ENCODE measurements around the gene DOCK2.

The DOCK2 gene

DNA sequence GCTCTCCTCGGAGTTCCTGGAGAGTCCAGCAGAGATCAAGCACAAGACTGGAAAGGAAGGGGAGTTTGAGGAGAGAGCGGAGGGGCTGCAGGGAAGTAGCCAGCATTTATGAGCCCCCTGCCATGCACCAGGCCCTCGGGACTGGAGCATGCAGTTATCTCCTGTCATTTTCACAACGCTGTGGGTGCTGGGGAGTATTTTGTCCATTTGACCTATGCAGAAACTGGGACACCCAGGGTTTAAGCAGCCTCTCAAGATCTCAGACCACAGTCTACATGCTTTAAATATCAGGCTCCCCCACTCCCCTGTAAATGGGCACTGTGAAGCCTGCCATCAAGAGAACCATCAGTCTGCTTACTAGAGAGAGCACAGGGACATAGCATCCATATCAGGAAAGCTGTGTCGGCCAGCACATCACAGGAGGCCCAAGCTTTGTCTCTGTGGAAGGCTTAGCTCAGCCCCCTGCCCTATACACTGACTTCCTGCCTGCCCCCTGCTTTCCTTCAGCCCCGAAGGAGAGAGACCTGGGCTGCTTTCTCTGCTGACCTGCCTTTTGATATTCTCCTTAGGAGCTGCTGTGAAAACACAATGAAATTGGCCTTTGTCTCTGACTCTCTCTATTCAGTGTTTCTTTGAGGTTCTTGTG is 475.9 kb downstream of the DOCK2 start:
- no peak overlapping the region for H3K27ac ChIP-seq
- DNase-seq, result no peak
- H3K9me3 ChIP-seq (ENCODE audit: severe bottlenecking), result no peaks in the 10 kb centered on the region
- H3K4me3 ChIP-seq (ENCODE audit: low read depth, low read length), result no peak overlapping the region
- H3K27me3 ChIP-seq (ENCODE audit: insufficient read depth, low read depth, severe bottlenecking), result peaks cover 75% of the 10 kb centered on the region
- H3K36me3 ChIP-seq, result no peaks in the 10 kb centered on the region
- TF ChIP-seq, protein P1, sequence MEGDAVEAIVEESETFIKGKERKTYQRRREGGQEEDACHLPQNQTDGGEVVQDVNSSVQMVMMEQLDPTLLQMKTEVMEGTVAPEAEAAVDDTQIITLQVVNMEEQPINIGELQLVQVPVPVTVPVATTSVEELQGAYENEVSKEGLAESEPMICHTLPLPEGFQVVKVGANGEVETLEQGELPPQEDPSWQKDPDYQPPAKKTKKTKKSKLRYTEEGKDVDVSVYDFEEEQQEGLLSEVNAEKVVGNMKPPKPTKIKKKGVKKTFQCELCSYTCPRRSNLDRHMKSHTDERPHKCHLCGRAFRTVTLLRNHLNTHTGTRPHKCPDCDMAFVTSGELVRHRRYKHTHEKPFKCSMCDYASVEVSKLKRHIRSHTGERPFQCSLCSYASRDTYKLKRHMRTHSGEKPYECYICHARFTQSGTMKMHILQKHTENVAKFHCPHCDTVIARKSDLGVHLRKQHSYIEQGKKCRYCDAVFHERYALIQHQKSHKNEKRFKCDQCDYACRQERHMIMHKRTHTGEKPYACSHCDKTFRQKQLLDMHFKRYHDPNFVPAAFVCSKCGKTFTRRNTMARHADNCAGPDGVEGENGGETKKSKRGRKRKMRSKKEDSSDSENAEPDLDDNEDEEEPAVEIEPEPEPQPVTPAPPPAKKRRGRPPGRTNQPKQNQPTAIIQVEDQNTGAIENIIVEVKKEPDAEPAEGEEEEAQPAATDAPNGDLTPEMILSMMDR (IDR thresholded peaks at IDR 0.05; ENCODE audit: low read depth, low read length), result no peak

DNA sequence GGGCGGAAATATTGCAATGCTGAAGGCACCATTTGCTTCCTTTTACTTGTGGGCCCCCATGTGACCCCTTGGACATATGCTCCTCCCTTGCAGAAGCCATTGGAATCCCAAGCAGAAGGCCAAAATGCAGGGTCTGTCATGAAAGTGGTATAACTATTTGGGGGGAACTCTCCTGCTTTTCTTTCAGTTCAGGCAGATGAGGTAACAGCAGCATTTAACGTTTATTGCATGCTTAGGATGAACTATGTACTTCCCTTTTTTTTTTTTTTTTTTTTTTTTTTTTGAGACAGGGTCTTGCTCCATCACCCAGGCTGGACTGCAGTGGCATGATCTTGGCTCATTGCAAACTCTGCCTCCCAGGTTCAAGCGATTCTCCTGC is 476.4 kb downstream of the DOCK2 start:
- TF ChIP-seq, protein P1 (IDR thresholded peaks at IDR 0.05; ENCODE audit: low read depth, low read length), result no peak
- DNase-seq, result no peak
- Histone ChIP-seq H3K36me3 (no peaks in the 10 kb centered on the region), H3K4me3 (ENCODE audit: low read depth, low read length) (no peak overlapping the region), H3K9me3 (ENCODE audit: severe bottlenecking) (no peaks in the 10 kb centered on the region), H3K27me3 (ENCODE audit: insufficient read depth, low read depth, severe bottlenecking) (peaks cover 73% of the 10 kb centered on the region), H3K27ac (no peak overlapping the region)

DNA sequence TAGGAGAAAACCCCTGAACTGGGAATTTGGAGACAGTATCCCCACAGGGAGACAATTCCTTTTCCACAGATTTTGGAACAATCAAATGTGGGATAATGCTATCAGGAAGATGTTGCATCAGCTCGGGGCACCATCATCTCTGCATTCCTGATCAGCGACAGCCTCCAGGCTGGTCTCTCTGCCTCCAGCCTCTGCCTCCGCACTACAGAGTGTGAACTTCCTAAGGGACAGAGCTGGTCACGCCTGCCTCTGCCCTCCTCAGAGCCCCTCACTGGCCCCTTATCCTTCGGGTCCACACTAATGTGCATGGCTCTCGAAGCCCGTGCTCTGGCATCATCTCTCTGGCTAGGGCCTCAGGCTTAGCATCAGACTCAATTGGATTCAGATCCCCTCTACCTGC is 477.2 kb downstream of the DOCK2 start:
- TF ChIP-seq, protein P1 (IDR thresholded peaks at IDR 0.05; ENCODE audit: low read depth, low read length), result no peak
- H3K9me3 ChIP-seq (ENCODE audit: severe bottlenecking), result no peaks in the 10 kb centered on the region
- peaks cover 75% of the 10 kb centered on the region for H3K27me3 ChIP-seq (ENCODE audit: insufficient read depth, low read depth, severe bottlenecking)
- no peak overlapping the region for H3K4me3 ChIP-seq (ENCODE audit: low read depth, low read length)
- H3K36me3 ChIP-seq, result no peaks in the 10 kb centered on the region
- DNase-seq, result no peak
- H3K27ac ChIP-seq, result no peak overlapping the region

DNA sequence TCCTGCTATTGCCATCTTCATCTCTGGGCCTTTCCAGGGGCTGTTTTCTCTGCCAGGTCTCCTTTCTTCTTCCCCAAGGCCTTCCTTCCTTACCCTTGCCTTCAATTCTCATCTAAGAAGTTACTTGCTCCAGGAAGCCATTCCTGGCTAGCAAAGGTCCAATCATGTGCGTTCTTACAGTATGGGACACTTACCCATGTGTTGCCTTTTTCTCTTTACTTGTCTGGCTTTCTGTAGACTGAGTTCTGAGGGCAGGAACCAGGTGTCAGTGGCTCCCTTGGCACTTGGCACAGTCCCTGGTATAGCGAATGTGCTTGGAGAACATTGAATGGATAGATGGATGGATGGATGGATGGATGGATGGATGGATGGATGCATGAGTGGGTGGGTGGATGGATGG is 478.9 kb downstream of the DOCK2 start:
- Histone ChIP-seq H3K4me3 (ENCODE audit: low read depth, low read length) (no peak overlapping the region), H3K27me3 (ENCODE audit: insufficient read depth, low read depth, severe bottlenecking) (peaks cover 78% of the 10 kb centered on the region), H3K36me3 (no peaks in the 10 kb centered on the region), H3K27ac (no peak overlapping the region), H3K9me3 (ENCODE audit: severe bottlenecking) (no peaks in the 10 kb centered on the region)
- no peak for DNase-seq
- TF ChIP-seq, protein P1 (IDR thresholded peaks at IDR 0.05; ENCODE audit: low read depth, low read length), result no peak

DNA sequence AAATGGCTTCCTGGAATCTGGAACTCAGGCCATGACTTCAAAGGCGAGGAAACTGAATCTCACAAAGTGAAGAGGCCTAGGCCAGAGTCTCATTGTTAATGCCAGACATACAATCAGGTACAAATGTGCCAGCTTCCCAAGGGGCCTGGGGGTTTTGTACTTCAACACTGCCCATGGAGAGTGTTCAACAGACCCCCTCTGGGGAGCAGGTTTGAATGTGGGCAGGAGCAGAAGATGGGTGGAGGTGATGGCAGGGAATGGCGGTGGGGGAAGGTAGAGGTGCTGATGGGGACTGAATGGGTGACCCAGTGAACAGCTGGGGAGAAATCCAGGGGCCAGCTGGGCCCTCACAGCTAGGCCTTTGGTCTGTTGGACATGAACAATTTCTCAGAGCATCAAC is 480.7 kb downstream of the DOCK2 start:
- Histone ChIP-seq H3K9me3 (ENCODE audit: severe bottlenecking) (no peaks in the 10 kb centered on the region), H3K36me3 (no peaks in the 10 kb centered on the region), H3K4me3 (ENCODE audit: low read depth, low read length) (no peak overlapping the region), H3K27ac (no peak overlapping the region), H3K27me3 (ENCODE audit: insufficient read depth, low read depth, severe bottlenecking) (peaks cover 81% of the 10 kb centered on the region)
- no peak for DNase-seq
- TF ChIP-seq, protein P1 (IDR thresholded peaks at IDR 0.05; ENCODE audit: low read depth, low read length), result no peak

DNA sequence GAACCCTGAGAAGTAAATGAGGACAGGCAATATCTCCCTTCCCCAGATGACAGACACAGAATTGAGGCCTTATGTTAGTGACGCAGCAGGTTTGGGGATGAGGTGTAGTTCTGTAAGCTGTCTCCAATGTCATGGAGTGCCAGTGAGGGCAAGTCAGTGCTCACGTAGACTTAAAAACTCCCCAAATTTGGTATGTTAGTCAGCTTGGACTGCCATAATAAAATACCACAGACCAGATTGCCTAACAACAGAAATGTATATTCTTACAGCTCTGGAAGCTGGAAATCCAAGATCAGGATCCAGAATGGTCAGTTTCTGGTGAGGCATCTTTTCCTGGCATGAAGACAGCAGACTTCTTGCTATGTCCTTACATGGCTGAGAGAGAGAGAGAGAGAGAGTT is 483.5 kb downstream of the DOCK2 start:
- no peaks in the 10 kb centered on the region for H3K36me3 ChIP-seq
- no peak overlapping the region for H3K27ac ChIP-seq
- no peak for DNase-seq
- H3K27me3 ChIP-seq (ENCODE audit: insufficient read depth, low read depth, severe bottlenecking), result peaks cover 72% of the 10 kb centered on the region
- TF ChIP-seq, protein P1 (IDR thresholded peaks at IDR 0.05; ENCODE audit: low read depth, low read length), result no peak
- no peaks in the 10 kb centered on the region for H3K9me3 ChIP-seq (ENCODE audit: severe bottlenecking)
- H3K4me3 ChIP-seq (ENCODE audit: low read depth, low read length), result no peak overlapping the region
